HG02588 (cell line): ENCODE measurements around the gene TGFB1I1.
"Not testable (repeated sequence)": the region's sequence is repeated elsewhere in the genome, so short reads cannot be mapped to it uniquely, and the experiment has no call there.

Source experiments
- ATAC-seq: cut with Tn5 transposase; IDR thresholded peaks from one replicate; pipeline ENCODE4 v1.9.1; 2021; ENCODE audit warnings: mild to moderate bottlenecking, moderate library complexity; ENCODE audit not compliant: unreplicated experiment

The TGFB1I1 gene

DNA sequence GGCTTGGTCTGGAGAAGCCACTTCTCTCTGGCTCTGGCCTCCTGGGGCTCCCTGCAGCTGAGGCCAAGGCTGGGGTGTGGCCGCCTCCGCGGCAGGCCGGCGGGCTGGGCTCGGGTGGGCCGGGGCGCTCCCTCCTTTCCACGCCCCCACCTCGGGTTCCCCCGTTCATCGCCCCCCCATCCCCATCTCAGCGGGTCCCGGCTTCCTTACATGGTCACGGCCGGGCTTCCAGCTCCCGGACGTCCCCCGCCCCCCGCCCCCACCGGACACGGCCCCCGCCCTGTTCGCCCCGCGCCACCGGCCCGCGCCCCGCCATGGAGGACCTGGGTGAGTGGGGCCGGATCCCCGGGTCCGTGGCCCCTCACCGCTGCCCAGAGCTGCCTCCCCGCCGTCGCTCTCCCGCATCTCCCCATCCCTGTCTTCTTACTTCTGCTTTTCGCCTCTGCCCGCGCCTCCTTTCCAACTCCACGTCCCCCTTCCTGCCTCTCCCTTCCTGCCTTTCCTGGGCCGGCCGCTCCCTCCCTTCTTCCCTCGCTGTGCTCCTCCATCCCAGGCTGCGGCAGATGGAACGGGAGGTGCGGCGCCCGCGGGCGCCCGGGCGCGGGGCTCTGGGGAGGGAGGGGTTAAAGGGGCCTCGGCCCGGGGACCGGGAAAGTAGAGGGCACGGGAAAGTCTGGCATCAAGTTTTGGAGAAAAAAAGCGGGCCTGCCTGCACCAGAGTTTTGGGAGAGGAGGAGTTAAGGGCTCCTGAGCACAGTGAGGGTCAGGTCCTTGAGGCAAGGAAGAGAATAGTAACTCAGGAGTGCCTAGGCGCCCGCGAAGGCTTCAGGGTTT is at the start of gene TGFB1I1:
TGFB1I1 (plus strand) TSS at position 278 of the 834 bp plus-strand sequence; CDS start at position 315, 37 bp downstream.
- ATAC-seq, result no peak

DNA sequence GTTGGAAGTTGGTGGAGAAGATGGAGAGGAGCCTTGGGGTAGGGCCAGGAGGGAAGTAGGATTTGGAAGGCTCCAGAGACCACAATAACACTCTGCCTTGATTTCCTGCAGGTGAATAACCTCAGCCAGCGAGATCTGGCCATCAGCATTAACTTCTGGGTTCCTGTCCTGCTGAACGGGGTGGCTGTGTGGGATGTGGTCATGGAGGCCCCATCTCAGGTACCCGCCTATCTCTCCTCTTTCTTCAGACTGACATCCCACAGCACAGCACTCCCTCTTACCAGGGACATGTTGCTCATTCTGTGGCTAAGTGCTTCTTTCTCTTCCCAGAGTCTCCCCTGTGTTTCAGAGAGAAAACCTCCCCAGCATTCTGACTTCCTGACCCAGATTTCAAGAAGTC is 48.7 kb upstream of the TGFB1I1 start:
- ATAC-seq, result no peak

DNA sequence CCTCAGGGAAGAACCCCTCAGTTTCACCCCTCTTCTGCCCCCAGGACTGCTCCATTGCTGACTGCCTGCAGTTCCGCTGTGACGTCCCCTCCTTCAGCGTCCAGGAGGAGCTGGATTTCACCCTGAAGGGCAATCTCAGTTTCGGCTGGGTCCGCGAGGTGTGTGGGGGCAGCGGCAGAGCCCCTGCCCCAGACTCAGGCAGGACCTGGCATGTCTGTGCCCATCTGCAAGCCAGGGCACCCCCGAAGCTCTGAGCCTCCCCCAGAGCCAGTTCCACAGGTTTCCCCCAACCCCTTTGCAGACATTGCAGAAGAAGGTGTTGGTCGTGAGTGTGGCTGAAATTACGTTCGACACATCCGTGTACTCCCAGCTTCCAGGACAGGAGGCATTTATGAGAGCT is 48.2 kb upstream of the TGFB1I1 start:
- ATAC-seq, result no peak

DNA sequence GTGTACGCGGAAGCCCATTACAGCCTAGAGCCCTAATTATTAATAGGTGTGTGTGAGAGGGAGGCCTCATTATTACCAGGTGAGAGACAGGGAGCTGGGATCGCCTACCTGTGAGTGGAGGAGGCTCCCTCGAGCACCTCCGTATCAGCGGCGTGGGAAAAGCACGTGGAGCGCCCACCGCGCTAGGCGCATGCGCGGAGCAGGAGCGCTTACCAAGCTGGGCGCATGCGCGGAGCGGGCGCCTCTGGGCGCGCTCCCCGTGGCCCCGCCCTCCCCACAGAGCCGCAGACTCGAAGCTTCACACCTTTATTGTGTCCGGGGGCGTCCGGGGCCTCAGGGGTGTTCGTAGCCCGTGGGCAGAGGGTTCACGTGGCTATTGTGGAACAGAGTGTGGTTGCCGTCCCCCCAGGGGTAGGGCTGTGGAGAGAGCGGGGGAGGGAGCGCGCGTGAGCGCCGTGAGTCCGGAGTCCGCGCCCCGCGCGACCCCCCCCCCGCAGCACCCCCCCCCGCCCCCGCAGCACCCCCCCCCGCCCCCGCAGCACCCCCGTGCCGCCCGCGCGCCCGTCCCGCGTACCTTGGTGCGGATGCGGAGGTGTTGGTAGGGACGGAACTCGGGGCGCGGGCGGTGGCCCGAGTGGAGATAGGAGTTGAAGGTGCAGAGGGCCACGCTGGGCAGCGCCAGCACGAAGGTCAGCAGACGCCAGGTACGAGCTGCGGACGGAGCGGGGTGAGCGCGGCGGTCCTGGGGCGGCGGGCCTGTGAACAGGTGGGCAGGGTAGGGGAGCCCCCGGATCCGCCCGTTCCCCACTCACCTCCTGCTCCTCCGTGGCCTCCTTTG is 44.3 kb upstream of the TGFB1I1 start:
- ATAC-seq, result no peak

DNA sequence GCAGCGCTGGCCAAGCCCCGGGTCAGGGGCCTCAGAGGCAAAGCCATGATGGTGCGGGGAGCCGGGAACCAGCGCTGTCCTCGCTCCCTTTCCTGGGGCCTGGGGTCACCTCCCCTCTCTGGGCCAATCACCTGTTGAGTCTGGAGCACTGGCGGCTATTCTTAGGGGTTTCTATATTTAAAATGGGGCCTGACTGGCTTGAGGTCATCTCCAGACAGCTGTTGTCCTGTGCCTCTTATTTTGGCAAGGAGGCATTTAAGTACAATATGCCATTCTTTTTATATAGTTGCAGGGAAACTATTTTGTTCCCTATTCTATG is 43.7 kb upstream of the TGFB1I1 start, which contains the start of gene COX6A2:
COX6A2 (minus strand) TSS at position 82 of the 319 bp plus-strand sequence; CDS start at position 47, 35 bp downstream.
- ATAC-seq, result no peak

- no peak for ATAC-seq
Observed at GRCh38 chr16:31428638-31429247, 43.2 kb upstream of the TGFB1I1 start.

GRCh38 chr16:31429314-31429713 is 42.6 kb upstream of the TGFB1I1 start:
- no peak for ATAC-seq

DNA sequence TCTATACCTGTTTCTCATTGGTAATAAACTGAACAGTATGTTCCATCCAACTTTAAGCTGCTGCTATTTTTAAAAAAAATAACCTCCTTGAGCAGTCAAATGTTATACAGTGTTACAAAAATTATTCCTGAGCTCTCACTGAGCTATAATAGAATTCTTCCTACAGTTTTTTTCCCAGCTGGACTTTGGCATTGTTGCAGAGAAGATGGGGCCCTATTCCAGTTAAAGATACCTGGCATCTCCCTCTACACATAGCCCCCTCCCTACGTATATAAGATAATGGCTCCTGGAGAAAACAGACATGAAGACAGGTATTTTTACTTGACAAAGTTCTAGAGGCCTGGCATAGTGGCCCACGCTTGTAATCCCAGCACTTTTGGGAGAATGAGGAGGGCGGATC is 42.2 kb upstream of the TGFB1I1 start:
- ATAC-seq, result no peak

DNA sequence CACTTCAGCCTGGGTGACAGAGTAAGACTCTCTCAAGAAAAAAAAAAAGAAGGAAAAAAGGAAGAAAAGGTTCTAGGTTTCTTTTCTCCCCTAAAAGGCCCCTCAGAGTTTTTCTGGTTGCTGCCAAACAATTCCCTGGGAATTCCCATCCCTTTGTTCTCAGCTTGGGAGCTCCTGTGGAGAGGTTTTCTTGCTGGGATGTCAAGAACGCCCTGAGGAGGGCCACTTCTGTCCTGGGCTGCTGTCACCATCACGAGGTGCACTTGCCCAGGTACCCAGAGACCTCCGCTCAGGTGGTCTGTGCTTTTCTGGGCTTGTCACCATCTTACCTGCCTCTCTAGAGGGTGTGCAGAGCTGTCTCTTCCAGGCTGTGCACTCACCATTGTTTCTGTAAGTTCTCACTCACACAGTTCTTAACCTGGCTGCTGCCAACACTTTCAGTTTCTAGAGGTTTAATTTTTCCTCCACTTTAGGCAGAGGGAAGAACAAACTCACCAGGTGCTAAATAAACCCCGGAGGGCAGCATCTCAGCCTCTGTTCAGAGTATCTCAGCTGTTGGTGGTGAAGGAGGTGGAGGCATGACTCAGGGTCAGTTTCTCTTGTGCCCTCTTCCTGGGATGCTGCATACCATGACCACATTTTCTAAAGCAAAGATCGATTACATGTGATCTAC is 41.4 kb upstream of the TGFB1I1 start:
- no peak for ATAC-seq

DNA sequence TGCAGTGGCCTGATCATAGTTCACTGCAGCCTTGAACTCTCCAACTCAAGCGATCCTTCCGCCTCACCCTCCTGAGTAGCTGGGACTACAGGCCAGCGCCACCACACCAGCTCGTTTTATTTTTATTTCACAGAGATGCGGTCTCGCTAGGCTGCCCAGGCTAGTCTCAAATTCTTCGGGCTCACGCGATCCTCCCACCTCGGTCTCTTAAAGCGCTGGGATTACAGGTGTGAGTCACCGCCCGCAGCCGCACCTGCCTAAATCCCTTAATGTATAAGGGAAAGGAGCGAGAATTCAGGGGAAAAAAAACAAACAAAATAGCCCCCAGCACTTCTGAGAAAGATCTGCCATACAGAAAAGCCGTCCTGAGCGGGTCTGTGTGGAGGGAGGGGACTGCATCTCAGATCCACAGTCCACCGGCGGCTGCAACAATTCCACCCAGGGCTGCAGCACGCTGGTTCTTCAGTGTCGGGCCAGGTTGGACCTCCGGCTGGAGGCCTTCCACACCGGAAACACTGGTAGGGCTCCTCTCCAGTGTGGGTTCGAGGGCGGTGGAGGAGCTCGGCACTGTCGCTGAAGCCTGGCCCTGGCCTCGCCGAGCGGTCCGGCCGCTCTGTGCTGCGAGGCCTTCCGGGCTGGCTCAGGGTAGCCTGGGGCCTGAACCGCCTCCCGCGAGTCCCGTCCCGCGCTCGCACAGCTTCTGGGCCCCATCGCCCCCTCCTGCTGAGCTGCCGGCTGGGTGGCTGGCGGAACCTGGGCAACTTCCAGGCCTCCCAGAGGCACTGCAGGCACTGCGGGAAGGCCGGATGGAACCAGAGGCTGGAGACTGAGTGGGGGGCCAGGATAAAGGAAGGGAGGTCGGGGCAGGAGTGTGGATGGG is 36.4 kb upstream of the TGFB1I1 start:
- ATAC-seq, result no peak

DNA sequence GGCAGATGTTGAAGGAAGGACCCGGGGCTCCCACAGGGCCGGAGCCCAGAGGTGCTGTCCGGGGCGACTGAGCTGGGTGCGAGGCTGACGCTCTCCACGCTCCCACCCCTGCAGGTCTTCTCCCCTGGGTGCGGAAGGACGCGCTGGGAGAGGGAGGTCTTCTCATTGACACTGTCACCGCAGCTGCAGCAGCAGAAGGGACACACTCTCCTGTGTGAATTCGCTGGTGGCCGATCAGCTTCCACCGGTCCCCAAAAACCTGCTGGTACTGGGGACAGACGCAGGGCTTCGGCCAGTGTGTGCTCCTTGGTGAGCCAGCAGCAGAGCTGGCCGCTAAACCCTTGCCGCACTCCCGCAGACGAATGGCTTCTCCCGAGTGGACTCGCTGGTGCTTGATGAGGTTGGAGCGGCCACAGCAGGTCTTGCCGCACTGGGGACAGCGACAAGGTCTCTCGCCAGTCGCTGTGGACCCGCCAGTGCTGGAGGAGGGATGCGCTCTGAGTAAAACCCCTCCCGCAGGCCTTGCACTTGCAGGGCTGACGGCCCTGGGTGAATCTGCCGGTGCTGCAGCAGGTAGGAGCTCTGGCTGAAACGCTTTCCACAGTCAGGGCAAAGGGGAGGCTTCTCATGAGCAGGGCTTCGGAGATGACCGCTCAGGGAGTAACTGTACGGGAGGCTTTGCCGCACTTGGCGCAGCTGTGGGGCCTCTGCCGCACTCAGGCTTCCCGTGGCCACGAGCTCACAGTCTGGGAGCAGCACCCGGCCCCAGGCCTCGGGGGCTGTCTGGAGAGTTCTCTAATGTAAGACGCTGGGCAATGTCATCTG is 35.5 kb upstream of the TGFB1I1 start:
- no peak for ATAC-seq

- no peak for ATAC-seq
Observed at GRCh38 chr16:31438414-31438813, 33.5 kb upstream of the TGFB1I1 start.

DNA sequence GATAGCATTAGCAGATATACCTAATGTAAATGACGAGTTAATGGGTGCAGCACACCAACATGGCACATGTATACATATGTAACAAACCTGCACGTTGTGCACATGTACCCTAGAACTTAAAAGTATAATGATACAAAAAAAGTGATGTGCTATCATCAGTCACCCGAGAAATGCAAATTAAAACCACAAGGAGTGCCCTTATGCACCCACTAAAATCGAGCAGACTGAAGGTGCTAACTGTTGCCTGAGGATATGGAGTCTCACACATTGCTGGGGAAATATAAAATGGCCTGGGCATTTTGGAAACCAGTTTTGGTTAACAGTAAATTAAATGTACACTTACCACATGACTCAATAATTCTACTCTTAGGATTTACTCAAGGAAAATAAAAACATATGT is 32.9 kb upstream of the TGFB1I1 start:
- not testable (repeated sequence) for ATAC-seq

- ATAC-seq, result no peak
Observed at GRCh38 chr16:31439519-31439918, 32.4 kb upstream of the TGFB1I1 start.

GRCh38 chr16:31440516-31441184 is 31.3 kb upstream of the TGFB1I1 start:
- no peak for ATAC-seq

DNA sequence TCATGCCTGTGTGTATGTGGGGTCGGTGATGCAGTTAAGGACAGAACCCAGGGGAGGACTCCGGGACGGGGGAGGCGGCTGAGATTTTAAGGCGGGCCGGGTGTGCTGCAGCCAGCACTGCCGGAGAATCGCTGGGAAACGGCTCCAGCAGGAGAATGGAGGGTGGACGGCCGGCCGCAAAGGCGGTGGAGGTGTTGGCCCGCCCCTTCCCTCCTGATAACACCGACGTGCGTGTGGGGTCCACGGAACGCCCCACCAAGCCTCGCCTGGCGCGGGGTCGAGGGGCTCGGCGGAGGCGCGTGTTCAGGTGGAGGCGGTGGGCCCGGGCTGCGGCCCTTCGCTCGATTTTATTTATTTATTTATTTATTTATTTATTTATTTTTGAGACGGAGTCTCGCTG is 30.0 kb upstream of the TGFB1I1 start:
- ATAC-seq, result no peak

DNA sequence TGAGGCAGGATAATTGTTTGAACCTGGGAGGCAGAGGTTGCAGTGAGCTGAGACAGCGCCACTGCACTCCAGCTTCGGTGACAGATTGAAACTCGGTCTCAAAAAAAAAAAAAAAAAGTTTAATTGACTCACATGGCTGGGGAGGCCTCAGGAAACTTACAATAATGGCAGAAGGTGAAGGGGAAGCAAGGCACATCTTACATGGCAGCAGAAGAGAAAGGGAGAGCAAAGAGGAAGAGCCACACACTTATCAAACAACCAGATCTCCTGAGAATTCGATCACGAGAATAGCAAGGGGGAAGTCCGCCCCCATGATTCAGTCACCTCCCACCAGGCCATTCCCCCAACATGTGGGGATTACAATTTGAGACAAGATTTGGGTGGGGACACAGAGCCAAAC is 26.0 kb upstream of the TGFB1I1 start:
- not testable (repeated sequence) for ATAC-seq

DNA sequence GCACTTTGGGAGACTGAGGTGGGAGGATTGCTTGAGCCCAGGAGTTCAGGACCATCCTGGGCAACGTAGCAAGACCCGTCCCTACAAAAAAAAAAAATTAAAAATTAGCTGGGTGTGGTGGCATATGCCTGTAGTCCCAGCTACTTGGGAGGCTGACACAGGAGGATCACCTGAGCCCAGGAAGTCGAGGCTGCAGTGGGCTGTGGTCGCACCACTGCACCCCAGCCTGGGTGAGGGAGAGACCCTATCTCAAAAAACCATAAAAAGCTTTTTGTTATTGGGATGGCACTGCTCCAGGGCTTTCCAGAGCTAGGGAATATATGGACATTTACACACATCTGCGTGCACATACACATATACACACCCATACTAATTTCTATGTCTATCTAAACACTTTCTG is 20.8 kb upstream of the TGFB1I1 start:
- no peak for ATAC-seq
